Activated CD4-positive, alpha-beta T cell treated with anti-CD3 and anti-CD28 coated beads, Interleukin-2, amount 10 ng/mL, durations not matched to agents 7 days and 5 days (primary cell): ENCODE results near the gene MTCL1. TPM values are rescaled to one million over a fixed set of nuclear protein-coding genes. Genes with fewer than 3 reads are reported as not detected.

Experiments used
- CTCF ChIA-PET: fragments of 350-600 bp; sonication (Branson Sonifier 250); formaldehyde crosslinking; loops from one replicate; lab custom pipeline; 2021; ENCODE audit warnings: antibody characterized with exemption; lab: Charles Lee
- POLR2A ChIA-PET: fragments of 350-600 bp; sonication (Branson Sonifier 250); formaldehyde crosslinking; loops from one replicate; lab custom pipeline; 2021; ENCODE audit warnings: antibody characterized with exemption; lab: Charles Lee
- DNase-seq: peaks from one replicate; pipeline ENCODE4 v3.0.0-alpha.2; 2020
- H3K27ac Mint-ChIP-seq: one replicate; pipeline ENCODE4 v1.8.0; 2021; ENCODE audit warnings: mild to moderate bottlenecking, moderate library complexity, mixed read lengths
- H3K27me3 Mint-ChIP-seq: one replicate; pipeline ENCODE4 v1.8.0; 2021; ENCODE audit warnings: mixed read lengths
- H3K36me3 Mint-ChIP-seq: one replicate; pipeline ENCODE4 v1.8.0; 2021; ENCODE audit warnings: low read depth, mixed read lengths
- H3K4me1 Mint-ChIP-seq: one replicate; pipeline ENCODE4 v1.8.0; 2021; ENCODE audit warnings: mixed read lengths
- H3K4me3 Mint-ChIP-seq: one replicate; pipeline ENCODE4 v1.8.0; 2021; ENCODE audit warnings: mild to moderate bottlenecking, moderate library complexity, mixed read lengths
- H3K9me3 Mint-ChIP-seq: one replicate; pipeline ENCODE4 v1.8.0; 2021; ENCODE audit warnings: mixed read lengths
- total RNA-seq, 2 experiments: library from RNA; stranded (reverse); gene quantifications; one replicate each; pipeline ENCODE4 v1.2.3, GENCODE V29; 2021

The MTCL1 gene
- total RNA-seq, 2 experiments from 2014 or later, result 1.7 to 1.8 TPM

GRCh38 chr18:8695932-8696517, 9.3 kb upstream of the MTCL1 start:
- Mint-ChIP-seq H3K4me3 (no peak overlapping the region), H3K36me3 (no peaks in the 10 kb centered on the region), H3K4me1 (no peaks in the 10 kb centered on the region), H3K27me3 (peaks cover 14% of the 10 kb centered on the region), H3K27ac (no peak overlapping the region), H3K9me3 (no peaks in the 10 kb centered on the region)
- ChIA-PET CTCF (interaction anchor here (0.6 to 1.6 kb wide), 8 partner anchors 9 to 369 kb away, joined by 3 to 7 read pairs (median 3); no protein-coding TSS in a partner anchor), POLR2A (no interaction called here)
- no peak for DNase-seq

GRCh38 chr18:8696749-8697211, 8.6 kb upstream of the MTCL1 start:
- Mint-ChIP-seq H3K27me3 (peaks cover 21% of the 10 kb centered on the region), H3K36me3 (no peaks in the 10 kb centered on the region), H3K9me3 (no peaks in the 10 kb centered on the region), H3K4me1 (no peaks in the 10 kb centered on the region), H3K4me3 (no peak overlapping the region), H3K27ac (no peak overlapping the region)
- ChIA-PET POLR2A (interaction anchor here (0.6 kb wide), 1 partner anchor 1906 kb away, joined by 5 read pairs; no protein-coding TSS in a partner anchor), CTCF (interaction anchor here (0.6 to 1.6 kb wide), 12 partner anchors 8 to 368 kb away, joined by 3 to 7 read pairs (median 3); partner anchors contain the start of gene MTCL1)
- DNase-seq, result peak; percentile 73

- POLR2A ChIA-PET, result no interaction called here
- Mint-ChIP-seq H3K27me3 (peaks cover 42% of the 10 kb centered on the region), H3K4me1 (peaks cover 3% of the 10 kb centered on the region), H3K27ac (no peak overlapping the region), H3K36me3 (no peaks in the 10 kb centered on the region), H3K4me3 (no peak overlapping the region), H3K9me3 (no peaks in the 10 kb centered on the region)
- CTCF ChIA-PET, result no interaction called here
- DNase-seq, result no peak
Observed at GRCh38 chr18:8699126-8699525, 6.2 kb upstream of the MTCL1 start.

GRCh38 chr18:8699948-8700347, 5.4 kb upstream of the MTCL1 start:
- ChIA-PET POLR2A (no interaction called here), CTCF (interaction anchor here (0.6 kb wide), 1 partner anchor 9 kb away, joined by 4 read pairs; no protein-coding TSS in a partner anchor)
- Mint-ChIP-seq H3K27me3 (peaks cover 49% of the 10 kb centered on the region), H3K4me3 (no peak overlapping the region), H3K36me3 (no peaks in the 10 kb centered on the region), H3K9me3 (no peaks in the 10 kb centered on the region), H3K4me1 (peaks cover 9% of the 10 kb centered on the region), H3K27ac (no peak overlapping the region)
- no peak for DNase-seq

- Mint-ChIP-seq H3K9me3 (no peaks in the 10 kb centered on the region), H3K27ac (no peak overlapping the region), H3K36me3 (no peaks in the 10 kb centered on the region), H3K4me3 (no peak overlapping the region), H3K4me1 (peaks cover 9% of the 10 kb centered on the region), H3K27me3 (peaks cover 49% of the 10 kb centered on the region)
- DNase-seq, result no peak
- POLR2A ChIA-PET, result no interaction called here
- CTCF ChIA-PET, result interaction anchor here (1.4 kb wide), 1 partner anchor 40 kb away, joined by 3 read pairs; no protein-coding TSS in a partner anchor
Observed at GRCh38 chr18:8701546-8702118, 3.7 kb upstream of the MTCL1 start.

- Mint-ChIP-seq H3K4me1 (peaks cover 15% of the 10 kb centered on the region), H3K4me3 (no peak overlapping the region), H3K9me3 (no peaks in the 10 kb centered on the region), H3K36me3 (peaks cover 2% of the 10 kb centered on the region), H3K27ac (no peak overlapping the region), H3K27me3 (peaks cover 59% of the 10 kb centered on the region)
- no peak for DNase-seq
- POLR2A ChIA-PET, result no interaction called here
- CTCF ChIA-PET, result interaction anchor here (0.6 to 1.4 kb wide), 3 partner anchors 39 to 721 kb away, joined by 3 to 6 read pairs (median 3); no protein-coding TSS in a partner anchor
Observed at GRCh38 chr18:8702668-8703067, 2.7 kb upstream of the MTCL1 start.

- ChIA-PET POLR2A (no interaction called here), CTCF (interaction anchor here (0.7 to 1.4 kb wide), 2 partner anchors 38 to 720 kb away, joined by 3 read pairs; no protein-coding TSS in a partner anchor)
- Mint-ChIP-seq H3K4me1 (peaks cover 15% of the 10 kb centered on the region), H3K9me3 (no peaks in the 10 kb centered on the region), H3K4me3 (no peak overlapping the region), H3K27ac (no peak overlapping the region), H3K36me3 (peaks cover 2% of the 10 kb centered on the region), H3K27me3 (peaks cover 63% of the 10 kb centered on the region)
- DNase-seq, result no peak
Observed at GRCh38 chr18:8703092-8703709, 2.2 kb upstream of the MTCL1 start.

GRCh38 chr18:8703781-8704301, 1.5 kb upstream of the MTCL1 start:
- H3K9me3 Mint-ChIP-seq, result no peaks in the 10 kb centered on the region
- H3K4me1 Mint-ChIP-seq, result peaks cover 15% of the 10 kb centered on the region
- no peak for DNase-seq
- H3K36me3 Mint-ChIP-seq, result peaks cover 2% of the 10 kb centered on the region
- H3K27me3 Mint-ChIP-seq, result peaks cover 67% of the 10 kb centered on the region
- ChIA-PET CTCF (no interaction called here), POLR2A (interaction anchor here (0.6 kb wide), 1 partner anchor 572 kb away, joined by 3 read pairs; no protein-coding TSS in a partner anchor)
- H3K4me3 Mint-ChIP-seq, result peak overlapping the region; percentile 86
- H3K27ac Mint-ChIP-seq, result no peak overlapping the region

- DNase-seq, result peak; percentile 82
- H3K27ac Mint-ChIP-seq, result no peak overlapping the region
- peaks cover 66% of the 10 kb centered on the region for H3K27me3 Mint-ChIP-seq
- POLR2A ChIA-PET, result interaction anchor here (0.6 kb wide), 1 partner anchor 571 kb away, joined by 3 read pairs; no protein-coding TSS in a partner anchor
- peaks cover 15% of the 10 kb centered on the region for H3K4me1 Mint-ChIP-seq
- peak overlapping the region; percentile 86 for H3K4me3 Mint-ChIP-seq
- H3K9me3 Mint-ChIP-seq, result no peaks in the 10 kb centered on the region
- CTCF ChIA-PET, result interaction anchor here (0.6 kb wide), 1 partner anchor 8 kb away, joined by 3 read pairs; no protein-coding TSS in a partner anchor
- H3K36me3 Mint-ChIP-seq, result peaks cover 2% of the 10 kb centered on the region
Observed at GRCh38 chr18:8704361-8705237, 757 bp upstream of the MTCL1 start.

- peaks cover 15% of the 10 kb centered on the region for H3K4me1 Mint-ChIP-seq
- peaks cover 2% of the 10 kb centered on the region for H3K36me3 Mint-ChIP-seq
- POLR2A ChIA-PET, result interaction anchor here (0.6 kb wide), 1 partner anchor 511 kb away, joined by 4 read pairs; no protein-coding TSS in a partner anchor
- peak overlapping the region; percentile 36 for H3K4me3 Mint-ChIP-seq
- CTCF ChIA-PET, result interaction anchor here (0.7 kb wide), 1 partner anchor 1032 kb away, joined by 3 read pairs; no protein-coding TSS in a partner anchor
- DNase-seq, result no peak
- H3K27me3 Mint-ChIP-seq, result peaks cover 59% of the 10 kb centered on the region
- no peaks in the 10 kb centered on the region for H3K9me3 Mint-ChIP-seq
- no peak overlapping the region for H3K27ac Mint-ChIP-seq
Observed at GRCh38 chr18:8705961-8706790, 820 bp downstream of the MTCL1 start.
